GM12892 (cell line): ENCODE results near the gene ATP2B2.

Experiments
- POLR2AphosphoS5 ChIP-seq: IDR thresholded peaks from 2 replicates; pipeline ENCODE4 v1.6.1; 2011; ENCODE audit warnings: low read depth, low read length, control low read depth
- TAF1 ChIP-seq: IDR thresholded peaks from 2 replicates; pipeline ENCODE4 v1.6.1; 2011; ENCODE audit warnings: low read depth, mild to moderate bottlenecking, control low read depth, low read length, borderline replicate concordance

DNA sequence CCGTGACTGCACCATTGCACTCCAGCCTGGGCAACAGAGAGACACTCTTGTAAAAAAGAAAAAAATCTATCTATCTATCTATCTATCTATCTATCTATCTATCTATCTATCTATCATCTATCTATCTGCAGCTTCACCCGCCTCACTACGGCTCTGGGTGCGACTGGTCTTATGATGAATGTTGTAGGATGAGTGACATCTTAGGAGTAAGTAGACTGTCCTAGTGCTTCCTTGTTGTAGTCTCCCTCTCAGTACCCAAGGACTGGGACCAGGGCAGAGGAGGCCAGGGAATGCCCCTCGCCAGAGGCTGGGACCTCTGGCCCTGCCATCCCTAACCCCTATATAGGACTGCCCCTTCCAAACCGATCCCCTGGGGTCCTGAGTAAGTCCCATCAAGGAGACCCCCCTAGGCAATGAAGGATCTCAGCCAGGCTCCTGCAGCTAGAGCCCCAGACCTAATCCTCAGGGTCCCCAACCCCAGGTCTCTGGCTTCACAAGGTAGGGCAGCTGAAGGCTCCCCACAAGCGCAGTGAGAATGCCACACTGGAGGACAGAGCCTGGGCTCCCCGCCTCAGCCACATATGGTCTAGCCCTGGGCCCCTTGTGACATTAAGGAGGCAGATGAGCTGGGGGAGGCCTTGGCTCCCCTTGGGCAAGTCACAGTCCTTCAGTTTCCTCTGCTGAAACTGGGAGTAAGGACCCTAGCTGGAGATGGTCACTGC, 183.6 kb downstream of the ATP2B2 start:
- TF ChIP-seq TAF1 (no peak), POLR2AphosphoS5 (no peak)
